ENCODE measurements around the gene PLXNB2. TPM values are rescaled to one million over a fixed set of nuclear protein-coding genes. Genes with fewer than 3 reads are reported as not detected.

Gene PLXNB2
- total RNA-seq, 2 experiments from 2014 or later, result 6.3 to 8.3 TPM

- peaks cover 3% of the 10 kb centered on the region for H3K4me1 Mint-ChIP-seq (ENCODE audit: low read depth)
- peaks cover 21% of the 10 kb centered on the region for H3K27me3 Mint-ChIP-seq
- H3K36me3 Mint-ChIP-seq, result no peaks in the 10 kb centered on the region
- ChIA-PET POLR2A (no interaction called here), CTCF (no interaction called here)
- H3K9me3 Mint-ChIP-seq, result no peaks in the 10 kb centered on the region
- no peak overlapping the region for H3K4me3 Mint-ChIP-seq
- DNase-seq, result no peak
- no peak overlapping the region for H3K27ac Mint-ChIP-seq
- intact Hi-C loops (cut with micrococcal nuclease), result no loop called here
These were observed 18.1 kb downstream of the PLXNB2 start for GRCh38 chr22:50289151-50289941.

- Mint-ChIP-seq H3K4me1 (ENCODE audit: low read depth) (peaks cover 3% of the 10 kb centered on the region), H3K9me3 (no peaks in the 10 kb centered on the region), H3K4me3 (no peak overlapping the region), H3K36me3 (no peaks in the 10 kb centered on the region), H3K27me3 (peaks cover 18% of the 10 kb centered on the region), H3K27ac (no peak overlapping the region)
- POLR2A ChIA-PET, result no interaction called here
- intact Hi-C loops (cut with micrococcal nuclease), result no loop called here
- no peak for DNase-seq
- CTCF ChIA-PET, result interaction anchor here (1.7 kb wide), 1 partner anchor 12 kb away, joined by 4 read pairs; no protein-coding TSS in a partner anchor
These were observed 19.7 kb downstream of the PLXNB2 start for GRCh38 chr22:50287731-50288130.

GRCh38 chr22:50286701-50287318, 20.6 kb downstream of the PLXNB2 start:
- Mint-ChIP-seq H3K36me3 (no peaks in the 10 kb centered on the region), H3K9me3 (no peaks in the 10 kb centered on the region), H3K4me3 (no peak overlapping the region), H3K27ac (no peak overlapping the region), H3K4me1 (ENCODE audit: low read depth) (no peaks in the 10 kb centered on the region), H3K27me3 (peaks cover 13% of the 10 kb centered on the region)
- intact Hi-C loops (cut with micrococcal nuclease), result no loop called here
- ChIA-PET CTCF (interaction anchor here (1.7 kb wide), 1 partner anchor 11 kb away, joined by 4 read pairs; no protein-coding TSS in a partner anchor), POLR2A (no interaction called here)
- no peak for DNase-seq

GRCh38 chr22:50286275-50286674, 21.2 kb downstream of the PLXNB2 start:
- Mint-ChIP-seq H3K27ac (no peak overlapping the region), H3K4me3 (no peak overlapping the region), H3K4me1 (ENCODE audit: low read depth) (no peaks in the 10 kb centered on the region), H3K36me3 (no peaks in the 10 kb centered on the region), H3K27me3 (peaks cover 9% of the 10 kb centered on the region), H3K9me3 (no peaks in the 10 kb centered on the region)
- no peak for DNase-seq
- ChIA-PET CTCF (no interaction called here), POLR2A (no interaction called here)
- intact Hi-C loops (cut with micrococcal nuclease), result no loop called here

GRCh38 chr22:50285568-50286229, 21.7 kb downstream of the PLXNB2 start:
- no peak overlapping the region for H3K4me3 Mint-ChIP-seq
- ChIA-PET POLR2A (interaction anchor here (0.6 kb wide), 1 partner anchor 71 kb away, joined by 4 read pairs; no protein-coding TSS in a partner anchor), CTCF (no interaction called here)
- H3K27me3 Mint-ChIP-seq, result peaks cover 5% of the 10 kb centered on the region
- H3K27ac Mint-ChIP-seq, result no peak overlapping the region
- no peaks in the 10 kb centered on the region for H3K9me3 Mint-ChIP-seq
- no peak for DNase-seq
- intact Hi-C loops (cut with micrococcal nuclease), result no loop called here
- H3K4me1 Mint-ChIP-seq (ENCODE audit: low read depth), result no peaks in the 10 kb centered on the region
- no peaks in the 10 kb centered on the region for H3K36me3 Mint-ChIP-seq

GRCh38 chr22:50284479-50284878, 23.0 kb downstream of the PLXNB2 start:
- H3K27ac Mint-ChIP-seq, result no peak overlapping the region
- POLR2A ChIA-PET, result no interaction called here
- no peak for DNase-seq
- no peaks in the 10 kb centered on the region for H3K4me1 Mint-ChIP-seq (ENCODE audit: low read depth)
- CTCF ChIA-PET, result no interaction called here
- no peaks in the 10 kb centered on the region for H3K9me3 Mint-ChIP-seq
- H3K4me3 Mint-ChIP-seq, result no peak overlapping the region
- peaks cover 3% of the 10 kb centered on the region for H3K27me3 Mint-ChIP-seq
- intact Hi-C loops (cut with micrococcal nuclease), result no loop called here
- H3K36me3 Mint-ChIP-seq, result no peaks in the 10 kb centered on the region

GRCh38 chr22:50283821-50284220, 23.6 kb downstream of the PLXNB2 start:
- CTCF ChIA-PET, result no interaction called here
- Mint-ChIP-seq H3K9me3 (no peaks in the 10 kb centered on the region), H3K4me3 (no peak overlapping the region), H3K36me3 (no peaks in the 10 kb centered on the region), H3K4me1 (ENCODE audit: low read depth) (no peaks in the 10 kb centered on the region), H3K27me3 (peaks cover 3% of the 10 kb centered on the region), H3K27ac (no peak overlapping the region)
- DNase-seq, result no peak
- intact Hi-C loops (cut with micrococcal nuclease), result no loop called here
- POLR2A ChIA-PET, result no interaction called here

GRCh38 chr22:50282361-50283155, 24.9 kb downstream of the PLXNB2 start:
- H3K27me3 Mint-ChIP-seq, result peaks cover 3% of the 10 kb centered on the region
- ChIA-PET POLR2A (no interaction called here), CTCF (no interaction called here)
- H3K27ac Mint-ChIP-seq, result no peak overlapping the region
- no peak overlapping the region for H3K4me3 Mint-ChIP-seq
- intact Hi-C loops (cut with micrococcal nuclease), result no loop called here
- H3K36me3 Mint-ChIP-seq, result no peaks in the 10 kb centered on the region
- H3K4me1 Mint-ChIP-seq (ENCODE audit: low read depth), result no peaks in the 10 kb centered on the region
- no peak for DNase-seq
- no peaks in the 10 kb centered on the region for H3K9me3 Mint-ChIP-seq

GRCh38 chr22:50281957-50282356, 25.5 kb downstream of the PLXNB2 start:
- Mint-ChIP-seq H3K36me3 (no peaks in the 10 kb centered on the region), H3K27ac (no peak overlapping the region), H3K27me3 (peaks cover 3% of the 10 kb centered on the region), H3K4me3 (no peak overlapping the region), H3K9me3 (no peaks in the 10 kb centered on the region), H3K4me1 (ENCODE audit: low read depth) (no peaks in the 10 kb centered on the region)
- intact Hi-C loops (cut with micrococcal nuclease), result no loop called here
- ChIA-PET POLR2A (no interaction called here), CTCF (no interaction called here)
- DNase-seq, result no peak

- no peaks in the 10 kb centered on the region for H3K9me3 Mint-ChIP-seq
- DNase-seq, result no peak
- no peaks in the 10 kb centered on the region for H3K36me3 Mint-ChIP-seq
- intact Hi-C loops (cut with micrococcal nuclease), result no loop called here
- ChIA-PET POLR2A (no interaction called here), CTCF (no interaction called here)
- H3K4me3 Mint-ChIP-seq, result no peak overlapping the region
- H3K27ac Mint-ChIP-seq, result no peak overlapping the region
- H3K4me1 Mint-ChIP-seq (ENCODE audit: low read depth), result no peaks in the 10 kb centered on the region
- peaks cover 3% of the 10 kb centered on the region for H3K27me3 Mint-ChIP-seq
These were observed 26.1 kb downstream of the PLXNB2 start for GRCh38 chr22:50281384-50281760.

- CTCF ChIA-PET, result no interaction called here
- no peaks in the 10 kb centered on the region for H3K9me3 Mint-ChIP-seq
These were observed 26.6 kb downstream of the PLXNB2 start for GRCh38 chr22:50280708-50281383.

More at GRCh38 chr22:50280708-50281383, 26.6 kb downstream of the PLXNB2 start:
- Mint-ChIP-seq H3K27me3 (peaks cover under 1% of the 10 kb centered on the region), H3K4me3 (no peak overlapping the region), H3K27ac (no peak overlapping the region), H3K4me1 (ENCODE audit: low read depth) (no peaks in the 10 kb centered on the region), H3K36me3 (no peaks in the 10 kb centered on the region)
- DNase-seq, result no peak
- intact Hi-C loops (cut with micrococcal nuclease), result no loop called here
- POLR2A ChIA-PET, result no interaction called here

Data from activated CD4-positive, alpha-beta memory T cell treated with anti-CD3 and anti-CD28 coated beads for 36 hours (primary cell).